NT2/D1 (cell line): ENCODE results near the gene OPRD1.

Experiments
- SUZ12 ChIP-seq: IDR thresholded peaks from 2 replicates; pipeline ENCODE4 v1.6.1; 2011; ENCODE audit not compliant: insufficient read length, insufficient read depth; ENCODE audit errors: extremely low read depth
- YY1 ChIP-seq: IDR thresholded peaks from 2 replicates; pipeline ENCODE4 v1.6.1; 2011; ENCODE audit not compliant: insufficient read length, insufficient read depth
- ZNF274 ChIP-seq: IDR thresholded peaks from 2 replicates; pipeline ENCODE4 v1.6.1; 2011; ENCODE audit warnings: mild to moderate bottlenecking, low read depth, low read length

- TF ChIP-seq ZNF274: no peak
- no peak for TF ChIP-seq SUZ12
- no peak for TF ChIP-seq YY1
These were observed 77.4 kb downstream of the OPRD1 start for GRCh38 chr1:28889357-28889756.
